RPMI7951 (cell line): Measurements from ENCODE around the gene STRN4. TPM values are rescaled to one million over a fixed set of nuclear protein-coding genes. Genes with fewer than 3 reads are reported as not detected.

Experiments used
- DNase-seq: peaks from one replicate; pipeline ENCODE4 v3.0.0-alpha.2; 2012; ENCODE audit warnings: low read depth
- total RNA-seq: library from RNA; depleted of rRNA; stranded (reverse); fragments of >200 nt; shearing (Covaris generic); gene quantifications from 2 replicates; pipeline ENCODE4 v1.2.3, GENCODE V29; 2014

STRN4 gene
- total RNA-seq, 1 experiment from 2014 or later, result 33.6 TPM

- no peak for DNase-seq
Observed at GRCh38 chr19:46725036-46725820, 21.0 kb downstream of the STRN4 start.

DNA sequence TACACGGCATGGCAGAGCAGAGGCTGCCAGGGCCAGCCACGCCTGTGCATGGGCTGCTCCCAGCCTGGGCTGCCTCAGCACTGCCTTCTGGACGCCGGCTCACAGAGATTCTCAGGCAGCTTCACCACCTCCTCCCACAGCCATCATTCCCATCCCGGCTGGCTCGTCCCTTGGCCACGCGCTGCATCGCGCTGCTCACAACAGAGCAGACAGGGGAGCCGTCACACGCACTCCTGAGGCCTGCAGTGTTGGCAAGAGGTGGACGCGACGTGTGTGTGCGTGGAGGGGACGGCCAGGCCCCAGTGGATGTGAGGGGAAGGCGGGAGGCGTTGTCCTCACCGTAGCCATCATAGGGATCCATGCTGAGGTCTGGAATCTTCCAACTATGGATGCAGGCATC lies 21.8 kb downstream of the STRN4 start:
- DNase-seq, result no peak

DNA sequence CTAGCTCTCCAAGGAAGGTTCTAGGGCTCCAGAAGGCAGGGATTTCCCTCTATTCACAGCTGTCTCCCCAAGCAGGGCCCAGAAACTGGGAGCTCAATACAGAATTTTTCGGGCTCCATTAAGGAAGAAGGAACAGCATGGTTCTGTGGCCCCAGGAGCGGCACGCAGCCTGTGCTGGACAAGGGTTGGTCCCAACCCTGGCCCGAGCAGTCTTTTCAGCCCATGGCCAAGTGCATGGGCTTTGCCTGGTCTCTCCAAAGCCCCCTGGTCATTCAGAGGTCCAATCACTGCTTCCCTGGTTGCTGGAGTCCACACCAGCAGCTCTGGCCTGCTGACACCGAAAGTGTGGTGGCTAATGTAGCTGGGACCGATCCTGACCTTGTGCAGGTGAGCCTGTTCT lies 22.8 kb downstream of the STRN4 start:
- DNase-seq, result no peak

GRCh38 chr19:46723023-46723461 lies 23.2 kb downstream of the STRN4 start:
- no peak for DNase-seq

DNA sequence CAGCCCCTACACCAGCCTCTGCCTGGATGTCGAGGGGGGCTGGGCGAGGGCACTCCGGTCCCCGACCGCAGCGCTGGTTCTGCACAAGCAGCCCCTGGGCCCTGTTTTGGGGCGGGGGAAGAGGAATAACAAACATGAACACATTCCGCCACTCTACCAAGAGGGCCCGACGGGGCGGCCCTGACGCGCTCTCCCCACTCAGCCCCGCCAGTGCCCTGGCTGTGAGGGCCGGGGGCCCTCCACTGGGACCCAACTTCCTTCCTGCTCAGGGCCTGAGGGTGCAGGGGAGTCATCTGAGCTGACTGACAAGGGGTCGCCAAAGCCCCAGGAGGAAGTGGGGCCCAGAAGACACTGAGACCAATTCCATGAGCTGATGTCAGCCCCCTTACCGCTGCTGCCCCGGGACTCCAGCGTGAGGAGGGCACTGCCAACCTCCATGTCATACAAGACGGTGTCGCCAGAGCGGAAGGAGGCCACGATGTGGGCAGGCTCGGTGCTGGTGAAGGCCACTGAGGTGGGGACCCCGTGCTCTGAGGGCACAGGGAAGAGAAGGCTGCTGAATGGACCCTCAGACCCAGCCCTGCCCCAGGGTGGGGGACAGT lies 23.7 kb downstream of the STRN4 start:
- no peak for DNase-seq

GRCh38 chr19:46722004-46722380 lies 24.3 kb downstream of the STRN4 start:
- no peak for DNase-seq

- no peak for DNase-seq
Observed at GRCh38 chr19:46721269-46722003, 24.8 kb downstream of the STRN4 start.

DNA sequence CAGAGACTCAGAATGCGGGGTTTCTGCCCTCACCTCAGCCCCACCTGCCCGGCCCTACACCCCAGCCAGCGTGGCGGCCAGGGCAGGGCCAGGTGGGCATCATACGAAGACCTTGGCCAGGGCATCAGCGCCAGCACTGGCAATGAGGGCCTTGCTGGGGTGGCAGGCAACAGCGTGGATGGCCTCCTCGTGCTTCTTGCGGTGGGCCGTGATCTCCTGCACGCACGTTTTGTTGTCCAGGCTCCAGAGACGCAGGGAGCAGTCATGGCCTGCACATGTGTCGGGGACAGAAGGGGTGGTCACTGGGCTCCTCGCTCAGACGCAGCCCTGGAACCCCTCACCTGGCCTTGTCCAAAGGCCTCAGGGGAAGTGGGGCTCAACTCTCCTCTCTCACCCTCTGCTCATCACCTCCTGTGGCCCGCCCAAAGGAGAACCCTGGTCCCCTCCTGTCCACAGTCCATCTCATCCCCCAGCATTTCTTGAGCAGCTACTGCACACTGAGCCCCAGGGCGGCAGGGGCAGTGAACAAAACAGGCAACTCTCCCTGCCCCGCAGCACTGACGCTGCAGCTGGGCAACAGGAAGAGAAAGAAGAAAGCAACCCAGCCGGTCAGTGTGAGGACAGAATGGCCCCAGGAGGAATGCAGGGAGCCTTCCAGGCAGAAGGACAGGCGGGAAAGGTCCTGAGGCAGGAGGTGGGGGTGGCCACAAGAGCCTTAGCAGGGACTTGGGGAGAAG lies 25.6 kb downstream of the STRN4 start:
- no peak for DNase-seq

- DNase-seq, result no peak
Observed at GRCh38 chr19:46719629-46720502, 26.4 kb downstream of the STRN4 start.

- DNase-seq, result no peak
Observed at GRCh38 chr19:46718934-46719622, 27.2 kb downstream of the STRN4 start.

GRCh38 chr19:46718157-46718933 lies 27.9 kb downstream of the STRN4 start:
- DNase-seq, result peak; percentile 17

DNA sequence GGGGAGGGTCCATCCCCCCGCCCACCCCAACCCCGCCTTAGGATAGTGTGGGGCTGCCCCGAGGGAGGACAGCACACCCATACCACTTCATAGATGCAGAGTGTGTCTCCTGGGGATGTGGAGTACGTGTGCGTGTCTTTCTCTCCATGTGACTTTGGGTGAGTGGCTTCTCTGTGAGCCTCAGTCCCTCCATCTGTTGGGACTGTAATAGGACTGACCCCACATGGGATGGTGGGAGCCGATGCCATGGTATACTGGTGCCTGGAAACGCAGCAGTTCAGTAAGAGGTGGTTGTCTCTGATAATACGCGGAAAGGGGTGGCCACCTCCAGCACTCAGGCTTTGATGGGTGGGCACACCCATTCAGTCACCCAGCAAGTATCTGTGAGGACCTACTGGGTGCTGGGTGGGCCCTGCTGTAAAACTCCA lies 28.5 kb downstream of the STRN4 start:
- peak; percentile 24 for DNase-seq

- DNase-seq, result peak; percentile 80
Observed at GRCh38 chr19:46717034-46717715, 29.1 kb downstream of the STRN4 start, which contains the start of gene PRKD2. TSS of gene PRKD2 (minus strand) at chr19:46717114. CDS start at chr19:46716370, 744 bp downstream.

- DNase-seq, result no peak
Observed at GRCh38 chr19:46716672-46717033, 29.6 kb downstream of the STRN4 start.

GRCh38 chr19:46715975-46716671 lies 30.1 kb downstream of the STRN4 start:
- peak; percentile 15 for DNase-seq

- DNase-seq, result no peak
Observed at GRCh38 chr19:46715620-46715974, 30.7 kb downstream of the STRN4 start.

DNA sequence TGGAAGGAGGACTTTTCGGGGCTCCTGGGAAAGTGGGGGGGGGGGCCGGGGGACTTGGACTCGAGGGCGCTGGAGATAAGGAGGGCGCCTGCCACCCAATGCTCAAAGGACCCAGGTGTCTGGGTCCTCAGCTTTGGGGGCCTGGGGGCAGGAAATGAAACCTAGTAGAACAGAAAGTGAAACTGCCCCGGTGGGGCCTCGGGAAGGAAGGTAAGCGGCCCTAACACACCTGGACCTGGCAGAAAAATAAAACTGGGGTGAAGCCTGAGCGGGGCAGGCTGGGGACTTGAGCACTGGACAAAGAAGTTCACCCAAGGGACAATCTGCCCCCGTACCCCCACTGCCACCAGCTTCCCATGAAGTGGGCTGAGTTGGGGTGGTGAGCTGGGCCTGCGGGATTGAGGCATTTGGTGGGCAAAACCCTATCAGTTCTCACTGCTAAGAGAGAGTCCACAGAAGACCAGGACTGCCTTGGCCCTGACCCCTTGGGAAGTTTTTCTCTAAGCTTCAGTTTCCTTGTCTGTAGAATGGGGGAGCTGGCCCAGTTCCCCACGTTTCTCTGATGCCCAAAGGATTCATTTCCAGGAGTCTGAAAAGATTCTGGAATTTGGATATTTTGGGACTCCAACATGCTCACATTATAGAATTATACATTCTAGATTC lies 31.7 kb downstream of the STRN4 start:
- DNase-seq, result no peak
